Subcutaneous abdominal adipose tissue (tissue), 5 donors: Measurements from ENCODE around the gene TPST2.

Experiments
- H3K27ac ChIP-seq: one replicate; pipeline ENCODE4 v1.7.0; 2013; ENCODE audit warnings: low read depth, mild to moderate bottlenecking, inconsistent platforms, low read length, moderate library complexity
- H3K27me3 ChIP-seq, 5 donors: one replicate each; pipeline ENCODE4 v1.7.0; 2013; ENCODE audit warnings: low read length in 5 of 5, inconsistent platforms in 1 of 5; ENCODE audit not compliant: control insufficient read depth in 5 of 5, insufficient read depth in 4 of 5
- H3K36me3 ChIP-seq, 5 donors: one replicate each; pipeline ENCODE4 v1.7.0; 2013; ENCODE audit warnings: low read length in 5 of 5; ENCODE audit not compliant: control insufficient read depth in 5 of 5, insufficient read depth in 5 of 5
- H3K4me1 ChIP-seq, 5 donors: one replicate each; pipeline ENCODE4 v1.7.0; 2013; ENCODE audit warnings: low read length in 5 of 5, mild to moderate bottlenecking in 3 of 5, moderate library complexity in 1 of 5; ENCODE audit not compliant: control insufficient read depth in 5 of 5, insufficient read depth in 5 of 5
- H3K4me3 ChIP-seq, 5 donors: one replicate each; pipeline ENCODE4 v1.7.0; 2013; ENCODE audit warnings: low read length in 5 of 5, low read depth in 1 of 5
- H3K9ac ChIP-seq, 5 donors: one replicate each; pipeline ENCODE4 v1.7.0; 2013; ENCODE audit warnings: low read length in 5 of 5, mild to moderate bottlenecking in 4 of 5, moderate library complexity in 3 of 5
- H3K9me3 ChIP-seq, 5 donors: one replicate each; pipeline ENCODE4 v1.7.0; 2013; ENCODE audit warnings: low read length in 5 of 5; ENCODE audit not compliant: control insufficient read depth in 5 of 5
- donor health status: healthy.
- donor health status: healthy.
- donor health status: healthy.
- donor health status: healthy.
- donor health status: healthy.

Gene TPST2

DNA sequence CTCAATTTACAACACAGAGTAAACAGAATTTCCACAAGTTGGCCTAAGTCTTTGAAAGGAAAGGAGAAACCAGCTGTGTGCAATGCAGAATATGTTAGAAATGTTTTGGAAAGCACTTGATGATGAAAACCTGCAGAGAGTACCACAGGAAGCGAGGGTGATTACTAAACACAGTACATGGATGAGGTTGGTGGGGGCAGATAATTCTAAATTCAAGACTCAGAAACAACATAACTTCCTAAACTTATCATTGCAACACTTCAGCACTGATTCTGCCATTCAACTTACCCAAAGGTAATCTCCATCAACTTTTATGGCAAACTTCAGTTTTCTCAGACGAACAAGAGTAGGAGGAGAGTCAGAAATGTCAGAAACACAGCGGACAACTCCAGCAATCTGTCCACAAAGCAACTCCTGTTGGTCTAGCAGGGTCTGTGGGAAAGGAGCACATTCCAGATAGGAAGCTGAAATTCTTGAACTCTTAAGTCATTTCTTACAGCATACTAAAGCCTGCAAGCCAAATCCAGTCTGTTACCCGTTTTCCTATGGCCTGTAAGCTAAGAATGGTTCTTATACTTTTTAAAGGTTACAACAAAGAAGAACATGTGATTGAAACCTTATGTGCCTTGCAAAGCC lies 113.1 kb downstream of the TPST2 start:
- Histone ChIP-seq H3K9me3 (no peaks in the 10 kb centered on the region), H3K4me1 (peaks cover 0 to 30% (median 26%) of the 10 kb centered on the region in 5 donors), H3K27me3 (no peaks in the 10 kb centered on the region), H3K9ac (no peak overlapping the region), H3K4me3 (no peak overlapping the region), H3K36me3 (peaks cover 40 to 67% (median 46%) of the 10 kb centered on the region in 5 donors), H3K27ac (no peak overlapping the region)

DNA sequence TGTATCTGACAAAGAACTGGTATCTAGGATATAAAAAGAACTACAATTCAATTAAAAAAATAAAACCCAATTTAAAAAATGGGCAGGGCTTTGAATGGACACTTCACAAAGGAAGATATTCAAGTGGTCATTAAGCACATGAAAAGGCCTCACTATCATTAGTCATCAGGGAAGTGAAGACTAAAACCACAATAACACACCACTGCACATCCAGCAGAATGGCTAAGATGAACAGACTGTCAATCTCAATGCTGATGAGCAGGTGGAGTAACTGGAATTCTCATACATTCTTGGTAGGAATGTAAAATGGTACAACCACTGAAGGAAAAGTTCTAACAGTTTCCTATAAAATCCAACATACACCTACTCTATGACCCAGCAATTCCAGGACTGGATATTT lies 115.2 kb downstream of the TPST2 start:
- no peaks in the 10 kb centered on the region for H3K9me3 ChIP-seq
- no peak overlapping the region for H3K9ac ChIP-seq
- H3K27ac ChIP-seq, result no peak overlapping the region
- peaks cover 46 to 80% (median 64%) of the 10 kb centered on the region in 5 donors for H3K36me3 ChIP-seq
- H3K4me1 ChIP-seq, result peaks cover 0 to 8% (median 8%) of the 10 kb centered on the region in 5 donors
- no peaks in the 10 kb centered on the region for H3K27me3 ChIP-seq
- no peak overlapping the region for H3K4me3 ChIP-seq
